SK-N-SH (cell line): ENCODE measurements around the gene BCL11B. TPM values are rescaled to one million over a fixed set of nuclear protein-coding genes. Genes with fewer than 3 reads are reported as not detected.

Experiments
- CTCF ChIA-PET: fragments of 300-600, 350-600 bp; formaldehyde crosslinking; extraction: SDS; loops from one replicate; lab custom pipeline; 2021; lab: Yijun Ruan, JAX
- POLR2A ChIA-PET: fragments of 350-600 bp; sonication (Branson Sonifier 250); formaldehyde crosslinking; extraction: SDS; loops from one replicate; lab custom pipeline; 2020; ENCODE audit warnings: antibody characterized with exemption, inconsistent platforms; lab: Yijun Ruan, JAX
- DNase-seq: peaks from one replicate; pipeline ENCODE4 v3.0.0; 2012
- H2AFZ ChIP-seq: fragments of 200-600 bp; sonication (generic); 2 replicates; pipeline ENCODE4 v1.8.1; 2016; ENCODE audit warnings: antibody characterized with exemption, mild to moderate bottlenecking, low read depth
- H3F3A ChIP-seq: fragments of 200-600 bp; sonication (generic); replicated peaks from 2 replicates; pipeline ENCODE3; 2016; ENCODE audit warnings: antibody characterized with exemption, mild to moderate bottlenecking; ENCODE audit not compliant: insufficient read depth
- H3K27ac ChIP-seq, 2 experiments: fragments of 200-500 bp in 1 of 2; fragments of 200-600 bp in 1 of 2; sonication (Bioruptor generic) in 1 of 2; sonication (generic), shearing (Covaris generic) in 1 of 2; 2 replicates each; pipeline versions ENCODE4 v1.5.1 to v1.6.1; 2014 to 2016; ENCODE audit warnings: low read depth in 2 of 2, inconsistent platforms in 1 of 2, low read length in 1 of 2, mild to moderate bottlenecking in 1 of 2, mixed read lengths in 1 of 2
- H3K27me3 ChIP-seq: fragments of 200-600 bp; sonication (generic), shearing (Covaris generic); 2 replicates; pipeline ENCODE4 v1.6.1; 2016; ENCODE audit warnings: mixed run types; ENCODE audit not compliant: insufficient read depth
- H3K36me3 ChIP-seq, 2 experiments: fragments of 200-500 bp in 1 of 2; fragments of 200-600 bp in 1 of 2; sonication (Bioruptor generic) in 1 of 2; sonication (generic) in 1 of 2; replicated peaks in 1 of 2; 2 replicates each; pipeline versions ENCODE3 to v1.5.1; 2014 to 2016; ENCODE audit warnings: low read length in 1 of 2, mild to moderate bottlenecking in 1 of 2; ENCODE audit not compliant: insufficient read depth in 2 of 2, control insufficient read depth in 1 of 2
- H3K4me1 ChIP-seq, 2 experiments: fragments of 200-500 bp in 1 of 2; fragments of 200-600 bp in 1 of 2; sonication (Bioruptor generic) in 1 of 2; sonication (generic), shearing (Covaris generic) in 1 of 2; 2 replicates each; pipeline versions ENCODE4 v1.5.1 to v1.6.1; 2014 to 2016; ENCODE audit warnings: low read depth in 1 of 2, low read length in 1 of 2, mixed run types in 1 of 2; ENCODE audit not compliant: insufficient read depth in 2 of 2, control insufficient read depth in 1 of 2
- H3K4me2 ChIP-seq: fragments of 200-600 bp; sonication (generic), shearing (Covaris generic); 2 replicates; pipeline ENCODE4 v1.6.1; 2017; ENCODE audit warnings: mixed run types
- H3K4me3 ChIP-seq, 2 experiments: fragments of 200-500 bp in 1 of 2; fragments of 200-600 bp in 1 of 2; sonication (Bioruptor generic) in 1 of 2; sonication (generic), shearing (Covaris generic) in 1 of 2; 2 replicates each; pipeline versions ENCODE4 v1.5.1 to v1.8.1; 2014 to 2016; ENCODE audit warnings: low read depth in 2 of 2, inconsistent platforms in 1 of 2, low read length in 1 of 2, mild to moderate bottlenecking in 1 of 2, mixed read lengths in 1 of 2, moderate library complexity in 1 of 2
- H3K79me2 ChIP-seq: fragments of 200-600 bp; sonication (generic); 2 replicates; pipeline ENCODE4 v1.8.1; 2017; ENCODE audit warnings: mild to moderate bottlenecking; ENCODE audit not compliant: insufficient read depth
- H3K9ac ChIP-seq: fragments of 200-600 bp; sonication (generic); 2 replicates; pipeline ENCODE4 v1.6.1; 2017; ENCODE audit warnings: mixed run types
- H3K9me2 ChIP-seq: fragments of 200-600 bp; sonication (generic); 2 replicates; pipeline ENCODE4 v1.6.1; 2017; ENCODE audit warnings: mixed run types
- H3K9me3 ChIP-seq: fragments of 200-600 bp; sonication (generic); 2 replicates; pipeline ENCODE4 v1.6.1; 2017; ENCODE audit warnings: mixed run types, mild to moderate bottlenecking, moderate library complexity
- H4K20me1 ChIP-seq: fragments of 200-600 bp; sonication (generic); 2 replicates; pipeline ENCODE4 v1.6.1; 2017; ENCODE audit warnings: mild to moderate bottlenecking, mixed run types; ENCODE audit not compliant: insufficient read depth
- CHD2 ChIP-seq: fragments of 150-350 bp; IDR thresholded peaks from 2 replicates; pipeline ENCODE4 v1.6.1; 2018; ENCODE audit warnings: low read length; ENCODE audit not compliant: partially characterized antibody
- CTCF ChIP-seq: fragments of 200-600 bp; sonication (generic); IDR thresholded peaks from 2 replicates; pipeline ENCODE4 v1.6.1; 2017; ENCODE audit warnings: antibody characterized with exemption, mild to moderate bottlenecking, moderate library complexity
- ELF1 ChIP-seq: IDR thresholded peaks from 2 replicates; pipeline ENCODE4 v1.4.0; 2012
- FOSL2 ChIP-seq: IDR thresholded peaks from 2 replicates; pipeline ENCODE4 v1.4.0; 2012; ENCODE audit warnings: low read depth, mild to moderate bottlenecking, moderate library complexity, borderline replicate concordance
- IRF3 ChIP-seq: fragments of 150-350 bp; IDR thresholded peaks from 2 replicates; pipeline ENCODE4 v1.6.1; 2016; ENCODE audit warnings: mild to moderate bottlenecking, low read depth, low read length
- JUND ChIP-seq: IDR thresholded peaks from 2 replicates; pipeline ENCODE4 v1.4.0; 2012
- PBX3 ChIP-seq: IDR thresholded peaks from 2 replicates; pipeline ENCODE4; 2012
- RAD21 ChIP-seq: IDR thresholded peaks from 2 replicates; pipeline ENCODE4 v1.6.1; 2012; ENCODE audit warnings: mild to moderate bottlenecking, low read length
- REST ChIP-seq: IDR thresholded peaks from 2 replicates; pipeline ENCODE4 v1.6.1; 2012; ENCODE audit warnings: mild to moderate bottlenecking, low read depth, low read length, moderate library complexity
- WGBS: methylation state at CpG from one replicate; pipeline ENCODE4 v1.1.6; 2017; ENCODE audit warnings: low lambda C conversion rate; 5-methylcytosine and 5-hydroxymethylcytosine counted together
- polyA plus RNA-seq, 3 experiments: library from polyadenylated mRNA; depleted of rRNA; stranded (reverse); fragments of >200 nt; gene quantifications; 2 replicates each; pipeline ENCODE4 v1.2.3, GENCODE V29; 2012

BCL11B gene
- polyA plus RNA-seq, 1 of the 3 experiments (the other 2 are of a cell fraction) = not detected

- TF ChIP-seq ELF1 = no peak
- TF ChIP-seq RAD21 = no peak
- TF ChIP-seq PBX3 = no peak
- TF ChIP-seq JUND = no peak
- no peak for TF ChIP-seq CTCF
- no peak for TF ChIP-seq CHD2
- TF ChIP-seq IRF3 = no peak
- TF ChIP-seq REST = no peak
- TF ChIP-seq FOSL2 = no peak
- 16% methylated on average over 23 of the region's 24 CpGs for WGBS
- Histone ChIP-seq H3K9me3 (no peaks in the 10 kb centered on the region), H3K4me2 (no peak overlapping the region), H4K20me1 (no peaks in the 10 kb centered on the region), H3F3A (no peaks in the 10 kb centered on the region), H3K4me3 (no peak overlapping the region), H3K9ac (no peak overlapping the region), H3K27ac (no peak overlapping the region), H3K79me2 (no peaks in the 10 kb centered on the region), H3K36me3 (no peaks in the 10 kb centered on the region), H2AFZ (no peak overlapping the region), H3K9me2 (no peaks in the 10 kb centered on the region), H3K4me1 (no peaks in the 10 kb centered on the region; a peak in 1 of 4 replicates), H3K27me3 (peaks cover 88% of the 10 kb centered on the region)
- no peak for DNase-seq
- ChIA-PET POLR2A (no interaction called here), CTCF (no interaction called here)
Measured at GRCh38 chr14:99198746-99199502, 73.1 kb downstream of the BCL11B start.
